Neural cell (in vitro differentiated cells): ENCODE measurements around the gene ELFN1. TPM values are rescaled to one million over a fixed set of nuclear protein-coding genes. Genes with fewer than 3 reads are reported as not detected.

ENCODE experiments used
- H2AFZ ChIP-seq: fragments of 200-600, 300-800 bp; sonication (generic), shearing (Covaris generic); 2 replicates; pipeline ENCODE4 v1.6.0; 2014; ENCODE audit warnings: low read depth, mild to moderate bottlenecking, antibody characterized with exemption, low read length, moderate library complexity
- H3F3A ChIP-seq: fragments of 200-600 bp; shearing (Covaris generic); 2 replicates; pipeline ENCODE4 v1.6.1; 2016; ENCODE audit warnings: mild to moderate bottlenecking, moderate library complexity, mixed read lengths, antibody characterized with exemption, low read length; ENCODE audit not compliant: insufficient read depth, poor library complexity, severe bottlenecking
- H3K27ac ChIP-seq: fragments of 200-600, 300-800 bp; sonication (generic), shearing (Covaris generic); 2 replicates; pipeline ENCODE4 v1.5.1; 2014; ENCODE audit warnings: mild to moderate bottlenecking, low read length, moderate library complexity
- H3K27me3 ChIP-seq: fragments of 300-800, 200-600 bp; sonication (generic), shearing (Covaris generic); 2 replicates; pipeline ENCODE4 v1.6.0; 2014; ENCODE audit warnings: mild to moderate bottlenecking, low read depth, low read length, moderate library complexity; ENCODE audit not compliant: insufficient read depth
- H3K36me3 ChIP-seq: fragments of 300-800, 200-600 bp; sonication (generic), shearing (Covaris generic); 2 replicates; pipeline ENCODE4 v1.5.1; 2014; ENCODE audit warnings: mild to moderate bottlenecking, antibody characterized with exemption, low read length, moderate library complexity; ENCODE audit not compliant: insufficient read depth
- H3K4me2 ChIP-seq: fragments of 300-800, 200-600 bp; sonication (generic), shearing (Covaris generic); 2 replicates; pipeline ENCODE4 v1.6.0; 2014; ENCODE audit warnings: mild to moderate bottlenecking, low read length
- H3K4me3 ChIP-seq: fragments of 300-800, 200-600 bp; sonication (generic), shearing (Covaris generic); 2 replicates; pipeline ENCODE4 v1.5.1; 2014; ENCODE audit warnings: mild to moderate bottlenecking, low read length, moderate library complexity
- H3K79me2 ChIP-seq: fragments of 200-600 bp; shearing (Covaris generic); replicated peaks from 2 replicates; pipeline ENCODE4 v1.6.0; 2014; ENCODE audit warnings: mild to moderate bottlenecking, low read length, moderate library complexity; ENCODE audit not compliant: insufficient read depth
- H3K9ac ChIP-seq: fragments of 300-800, 200-600 bp; sonication (generic), shearing (Covaris generic); 2 replicates; pipeline ENCODE4 v1.6.1; 2016; ENCODE audit warnings: mild to moderate bottlenecking, low read length, mixed read lengths
- H3K9me2 ChIP-seq: fragments of 200-600 bp; shearing (Covaris generic); 2 replicates; pipeline ENCODE4 v1.6.1; 2016; ENCODE audit warnings: mild to moderate bottlenecking, low read length, mixed read lengths; ENCODE audit not compliant: insufficient read depth
- H3K9me3 ChIP-seq: fragments of 200-600, 300-800 bp; sonication (generic), shearing (Covaris generic); 2 replicates; pipeline ENCODE4 v1.6.1; 2016; ENCODE audit warnings: mild to moderate bottlenecking, mixed run types, low read length, moderate library complexity, mixed read lengths
- H4K20me1 ChIP-seq: fragments of 200-600 bp; shearing (Covaris generic); 2 replicates; pipeline ENCODE4 v1.6.1; 2016; ENCODE audit warnings: mild to moderate bottlenecking, mixed run types; ENCODE audit not compliant: insufficient read depth
- EP300 ChIP-seq: fragments of 450-650 bp; conservative IDR thresholded peaks from 2 replicates; pipeline ENCODE4 v1.6.1; 2014; ENCODE audit warnings: antibody characterized with exemption, mild to moderate bottlenecking, moderate library complexity; ENCODE audit not compliant: poor library complexity, severe bottlenecking
- EZH2 ChIP-seq: fragments of 200-600, 300-800 bp; shearing (Covaris generic), sonication (generic); IDR thresholded peaks from 2 replicates; pipeline ENCODE4 v1.6.1; 2014; ENCODE audit warnings: antibody characterized with exemption, low read length, borderline replicate concordance, mild to moderate bottlenecking; ENCODE audit not compliant: insufficient read depth, poor library complexity, severe bottlenecking
- MXI1 ChIP-seq: fragments of 450-650 bp; conservative IDR thresholded peaks from 2 replicates; pipeline ENCODE4 v1.6.1; 2014; ENCODE audit warnings: antibody characterized with exemption, mild to moderate bottlenecking; ENCODE audit not compliant: poor library complexity, severe bottlenecking
- POLR2AphosphoS5 ChIP-seq: IDR thresholded peaks from 2 replicates; pipeline ENCODE4 v1.6.1; 2012
- RAD21 ChIP-seq: fragments of 450-650 bp; conservative IDR thresholded peaks from 2 replicates; pipeline ENCODE4 v1.6.1; 2014; ENCODE audit warnings: antibody characterized with exemption, mild to moderate bottlenecking, moderate library complexity
- SMC3 ChIP-seq: fragments of 450-650 bp; conservative IDR thresholded peaks from 2 replicates; pipeline ENCODE4 v1.6.1; 2014; ENCODE audit warnings: antibody characterized with exemption, mild to moderate bottlenecking, moderate library complexity; ENCODE audit not compliant: poor library complexity
- TAF1 ChIP-seq: IDR thresholded peaks from 2 replicates; pipeline ENCODE4 v1.6.1; 2012; ENCODE audit warnings: low read depth
- polyA plus RNA-seq: library from polyadenylated mRNA; depleted of rRNA; stranded (reverse); fragments of >200 nt; gene quantifications from 2 replicates; pipeline ENCODE4 v1.2.3, GENCODE V29; 2014
- TF ChIP-seq, protein P1 (sequence below): fragments of 450-650 bp; IDR thresholded peaks from 2 replicates; pipeline ENCODE4 v1.5.1; 2014; ENCODE audit warnings: antibody characterized with exemption, mild to moderate bottlenecking, moderate library complexity; ENCODE audit not compliant: poor library complexity, severe bottlenecking
- TF ChIP-seq, protein P2 (sequence below): IDR thresholded peaks from 2 replicates; pipeline ENCODE4 v1.6.1; 2012; ENCODE audit warnings: borderline replicate concordance

ELFN1 gene
- polyA plus RNA-seq, 1 donor from 2014 or later: 11.8 TPM

DNA sequence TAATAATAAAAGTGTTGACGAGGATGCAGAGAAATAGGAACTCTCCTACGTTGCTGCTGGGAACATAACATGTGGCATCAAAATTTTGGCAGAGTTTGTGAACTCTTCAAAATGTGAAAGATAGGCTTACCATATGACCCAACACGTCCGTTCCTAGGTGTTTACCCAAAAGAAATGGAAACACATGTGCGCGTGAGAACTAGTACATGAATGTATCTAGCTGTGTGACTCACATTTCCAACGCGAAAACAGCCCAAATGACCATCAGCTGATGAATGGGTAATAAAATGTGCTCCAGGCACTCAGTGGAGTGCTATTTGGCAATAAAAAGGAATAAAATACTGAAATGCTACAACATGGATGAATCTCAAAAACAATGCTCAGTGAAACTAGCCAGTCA lies 10.4 kb upstream of the ELFN1 start:
- Histone ChIP-seq H3K4me3 (no peak overlapping the region), H4K20me1 (no peaks in the 10 kb centered on the region), H3F3A (no peaks in the 10 kb centered on the region), H2AFZ (no peak overlapping the region), H3K9me3 (no peaks in the 10 kb centered on the region), H3K9ac (no peak overlapping the region), H3K36me3 (no peaks in the 10 kb centered on the region), H3K9me2 (no peaks in the 10 kb centered on the region), H3K4me2 (no peak overlapping the region), H3K27me3 (peaks cover 18% of the 10 kb centered on the region), H3K27ac (no peak overlapping the region), H3K79me2 (no peaks in the 10 kb centered on the region)
- no peak for TF ChIP-seq EP300
- TF ChIP-seq EZH2: no peak
- TF ChIP-seq POLR2AphosphoS5: no peak
- TF ChIP-seq, protein P1, sequence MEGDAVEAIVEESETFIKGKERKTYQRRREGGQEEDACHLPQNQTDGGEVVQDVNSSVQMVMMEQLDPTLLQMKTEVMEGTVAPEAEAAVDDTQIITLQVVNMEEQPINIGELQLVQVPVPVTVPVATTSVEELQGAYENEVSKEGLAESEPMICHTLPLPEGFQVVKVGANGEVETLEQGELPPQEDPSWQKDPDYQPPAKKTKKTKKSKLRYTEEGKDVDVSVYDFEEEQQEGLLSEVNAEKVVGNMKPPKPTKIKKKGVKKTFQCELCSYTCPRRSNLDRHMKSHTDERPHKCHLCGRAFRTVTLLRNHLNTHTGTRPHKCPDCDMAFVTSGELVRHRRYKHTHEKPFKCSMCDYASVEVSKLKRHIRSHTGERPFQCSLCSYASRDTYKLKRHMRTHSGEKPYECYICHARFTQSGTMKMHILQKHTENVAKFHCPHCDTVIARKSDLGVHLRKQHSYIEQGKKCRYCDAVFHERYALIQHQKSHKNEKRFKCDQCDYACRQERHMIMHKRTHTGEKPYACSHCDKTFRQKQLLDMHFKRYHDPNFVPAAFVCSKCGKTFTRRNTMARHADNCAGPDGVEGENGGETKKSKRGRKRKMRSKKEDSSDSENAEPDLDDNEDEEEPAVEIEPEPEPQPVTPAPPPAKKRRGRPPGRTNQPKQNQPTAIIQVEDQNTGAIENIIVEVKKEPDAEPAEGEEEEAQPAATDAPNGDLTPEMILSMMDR: no peak
- TF ChIP-seq SMC3: no peak
- no peak for TF ChIP-seq MXI1
- no peak for TF ChIP-seq TAF1
- TF ChIP-seq RAD21: no peak
- TF ChIP-seq, protein P2, sequence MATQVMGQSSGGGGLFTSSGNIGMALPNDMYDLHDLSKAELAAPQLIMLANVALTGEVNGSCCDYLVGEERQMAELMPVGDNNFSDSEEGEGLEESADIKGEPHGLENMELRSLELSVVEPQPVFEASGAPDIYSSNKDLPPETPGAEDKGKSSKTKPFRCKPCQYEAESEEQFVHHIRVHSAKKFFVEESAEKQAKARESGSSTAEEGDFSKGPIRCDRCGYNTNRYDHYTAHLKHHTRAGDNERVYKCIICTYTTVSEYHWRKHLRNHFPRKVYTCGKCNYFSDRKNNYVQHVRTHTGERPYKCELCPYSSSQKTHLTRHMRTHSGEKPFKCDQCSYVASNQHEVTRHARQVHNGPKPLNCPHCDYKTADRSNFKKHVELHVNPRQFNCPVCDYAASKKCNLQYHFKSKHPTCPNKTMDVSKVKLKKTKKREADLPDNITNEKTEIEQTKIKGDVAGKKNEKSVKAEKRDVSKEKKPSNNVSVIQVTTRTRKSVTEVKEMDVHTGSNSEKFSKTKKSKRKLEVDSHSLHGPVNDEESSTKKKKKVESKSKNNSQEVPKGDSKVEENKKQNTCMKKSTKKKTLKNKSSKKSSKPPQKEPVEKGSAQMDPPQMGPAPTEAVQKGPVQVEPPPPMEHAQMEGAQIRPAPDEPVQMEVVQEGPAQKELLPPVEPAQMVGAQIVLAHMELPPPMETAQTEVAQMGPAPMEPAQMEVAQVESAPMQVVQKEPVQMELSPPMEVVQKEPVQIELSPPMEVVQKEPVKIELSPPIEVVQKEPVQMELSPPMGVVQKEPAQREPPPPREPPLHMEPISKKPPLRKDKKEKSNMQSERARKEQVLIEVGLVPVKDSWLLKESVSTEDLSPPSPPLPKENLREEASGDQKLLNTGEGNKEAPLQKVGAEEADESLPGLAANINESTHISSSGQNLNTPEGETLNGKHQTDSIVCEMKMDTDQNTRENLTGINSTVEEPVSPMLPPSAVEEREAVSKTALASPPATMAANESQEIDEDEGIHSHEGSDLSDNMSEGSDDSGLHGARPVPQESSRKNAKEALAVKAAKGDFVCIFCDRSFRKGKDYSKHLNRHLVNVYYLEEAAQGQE: no peak

DNA sequence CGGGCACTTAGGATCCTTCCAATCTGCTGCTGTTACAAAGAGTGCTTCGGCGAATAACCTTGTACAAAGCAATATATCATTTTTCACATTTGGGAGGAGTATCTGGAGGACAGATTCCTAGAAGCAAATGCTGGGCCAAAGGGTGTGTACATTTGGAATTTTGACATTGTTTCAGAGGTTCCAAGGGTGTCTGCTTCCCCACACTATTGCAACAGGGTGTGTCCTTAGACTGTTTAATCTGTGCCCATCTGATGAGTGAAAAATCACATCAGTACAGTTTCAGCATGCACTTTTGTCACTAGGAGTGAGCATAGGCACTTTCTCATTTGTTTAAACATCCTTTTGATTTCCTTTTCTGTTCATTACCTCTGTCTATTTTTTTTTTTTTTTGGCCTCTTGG lies 8.6 kb upstream of the ELFN1 start:
- no peaks in the 10 kb centered on the region for H4K20me1 ChIP-seq
- no peaks in the 10 kb centered on the region for H3K79me2 ChIP-seq
- no peak overlapping the region for H3K9ac ChIP-seq
- H3F3A ChIP-seq: no peaks in the 10 kb centered on the region
- no peaks in the 10 kb centered on the region for H3K9me2 ChIP-seq
- no peak overlapping the region for H2AFZ ChIP-seq
- H3K27ac ChIP-seq: no peak overlapping the region
- no peaks in the 10 kb centered on the region for H3K36me3 ChIP-seq
- H3K4me3 ChIP-seq: no peak overlapping the region
- TF ChIP-seq RAD21 (no peak), EZH2 (no peak), SMC3 (no peak), MXI1 (no peak), POLR2AphosphoS5 (no peak), EP300 (no peak), TAF1 (no peak)
- TF ChIP-seq, protein P1: no peak
- TF ChIP-seq, protein P2: no peak
- H3K9me3 ChIP-seq: no peaks in the 10 kb centered on the region
- H3K27me3 ChIP-seq: peaks cover 18% of the 10 kb centered on the region
- H3K4me2 ChIP-seq: no peak overlapping the region
